ENCODE results near the gene RBP5. TPM values are rescaled to one million over a fixed set of nuclear protein-coding genes. Genes with fewer than 3 reads are reported as not detected.

The RBP5 gene
- total and polyA plus RNA-seq, 9 of the 15 experiments (the other 6 are each of a cell fraction or from before 2014, with no cell fraction given): 8.6 to 22.5 (median 11.4) TPM

GRCh38 chr12:7161327-7161726, 32.6 kb upstream of the RBP5 start:
- BruUV-seq (replicated peaks): no TSS peak
- WGBS (ENCODE audit: insufficient coverage, low coverage, missing lambda C conversion rate): 8% methylated on average over 3 of the region's 4 CpGs
- in situ Hi-C loops (cut with MboI): no loop called here

More at GRCh38 chr12:7161327-7161726, 32.6 kb upstream of the RBP5 start:
- DNase-seq (ENCODE audit: extremely low read depth in 1 of 4, low spot score in 3 of 4) (no peak), FAIRE-seq (no peak), ATAC-seq (no peak)
- ChIA-PET POLR2A (interaction anchor here (1.4 kb wide), 1 partner anchor 11 kb away, joined by 3 read pairs; no protein-coding TSS in a partner anchor), CTCF (ENCODE audit: low intra/inter-chr PET ratio) (no interaction called here)
- Histone ChIP-seq H3K79me2 (ENCODE audit: control insufficient read depth, insufficient read depth, low read length) (no peaks in the 10 kb centered on the region), H3K36me3 (ENCODE audit: control insufficient read depth, insufficient read depth, low read length) (no peaks in the 10 kb centered on the region), H3K9me3 (replicated peaks; ENCODE audit: control insufficient read depth, insufficient read depth, low read depth, low read length) (no peaks in the 10 kb centered on the region), H4K20me1 (replicated peaks; ENCODE audit: control insufficient read depth, insufficient read depth, low read length) (no peaks in the 10 kb centered on the region), H3K4me1 (replicated peaks in 1 of 2; ENCODE audit: control insufficient read depth in 2 of 2, insufficient read depth in 2 of 2, low read length in 2 of 2) (peaks cover 0 to 7% of the 10 kb centered on the region in 2 experiments; a peak in 2 of 5 replicates), H3K4me2 (ENCODE audit: insufficient read depth, low read length) (no peak overlapping the region), H3K9ac (ENCODE audit: insufficient read depth in 1 of 2, low read depth in 2 of 2, low read length in 2 of 2) (no peak overlapping the region), H3K4me3 (no peak overlapping the region), H3K9me1 (ENCODE audit: control insufficient read depth, insufficient read depth, low read length) (no peaks in the 10 kb centered on the region), H3K27ac (ENCODE audit: extremely low read depth, low read depth, low read length) (no peak overlapping the region), H2AFZ (ENCODE audit: low read depth, low read length) (no peak overlapping the region), H3K27me3 (ENCODE audit: control insufficient read depth in 2 of 2, insufficient read depth in 2 of 2, low read length in 2 of 2) (no peaks in the 10 kb centered on the region; a peak in 1 of 5 replicates)
- intact Hi-C loops (cut with micrococcal nuclease): no loop called here
- no peak for TF ChIP-seq ZBTB7A (IDR thresholded peaks at IDR 0.05; ENCODE audit: borderline replicate concordance, control insufficient read depth, low read depth, low read length)
- no peak for TF ChIP-seq EZH2 (IDR thresholded peaks at IDR 0.05; ENCODE audit: borderline replicate concordance, low read depth, low read length)
- no peak for TF ChIP-seq USF1 (CRISPR knock-in tag; IDR thresholded peaks at IDR 0.05)
- TF ChIP-seq GTF2E2 (tag; IDR thresholded peaks at IDR 0.05): no peak
- no peak for TF ChIP-seq USF2 (CRISPR knock-in tag; IDR thresholded peaks at IDR 0.05)
